ENCODE results near the gene CABLES1. TPM values are rescaled to one million over a fixed set of nuclear protein-coding genes. Genes with fewer than 3 reads are reported as not detected.
A peak's percentile ranks its signal among the peaks of the same experiment; 100 is the strongest.
"Not testable (repeated sequence)": the region's sequence is repeated elsewhere in the genome, so short reads cannot be mapped to it uniquely, and the experiment has no call there.

Gene CABLES1
- total RNA-seq, 2 donors from 2014 or later, result 9.9 to 16.7 TPM

DNA sequence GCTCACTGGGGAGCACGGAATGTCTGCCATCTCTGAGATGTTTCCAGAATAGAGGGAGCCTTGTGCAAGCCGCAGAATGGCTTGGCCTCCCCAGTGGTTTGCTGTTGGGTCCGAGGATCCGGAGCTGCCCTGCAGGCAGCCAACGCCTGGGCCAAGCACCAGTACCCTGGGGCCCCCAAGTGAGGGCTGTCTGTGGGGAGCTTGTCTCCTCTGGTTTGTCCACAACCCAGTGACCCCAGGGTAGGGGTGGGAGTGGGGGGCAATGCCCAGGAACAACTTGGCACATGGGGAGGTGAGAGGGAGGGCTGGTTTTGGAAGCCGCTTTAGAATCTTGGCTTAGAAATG lies 147.1 kb downstream of the CABLES1 start:
- no peak overlapping the region for H3K27ac ChIP-seq (ENCODE audit: low read depth, low read length)
- H3K27me3 ChIP-seq (ENCODE audit: control insufficient read depth, insufficient read depth, low read length, poor library complexity, severe bottlenecking), result no peaks in the 10 kb centered on the region
- peaks cover 48% of the 10 kb centered on the region for H3K4me1 Mint-ChIP-seq
- 95 to 96% methylated on average over 2 to 6 of the region's 6 CpGs for WGBS, 2 experiments (ENCODE audit: insufficient coverage in 1 of 2, insufficient read length in 1 of 2)
- peaks cover 30% of the 10 kb centered on the region for H3K36me3 Mint-ChIP-seq (ENCODE audit: low read depth)
- peaks cover 9% of the 10 kb centered on the region for H3K4me1 ChIP-seq (ENCODE audit: control insufficient read depth, insufficient read depth, low read length)
- H3K36me3 ChIP-seq (ENCODE audit: control insufficient read depth, insufficient read depth, low read length), result peaks cover 9% of the 10 kb centered on the region
- DNase-seq, result no peak
- H3K9me3 ChIP-seq (ENCODE audit: control insufficient read depth, low read length), result peaks cover 17% of the 10 kb centered on the region
- H3K27me3 Mint-ChIP-seq (ENCODE audit: insufficient read depth), result no peaks in the 10 kb centered on the region
- no peak for TF ChIP-seq CTCF (conservative IDR thresholded peaks at IDR 0.05)
- H3K9me3 Mint-ChIP-seq, result peaks cover 10% of the 10 kb centered on the region
- H3K9ac ChIP-seq (ENCODE audit: extremely low read depth, low read length, poor library complexity, severe bottlenecking), result no peak overlapping the region
- H3K4me3 ChIP-seq (ENCODE audit: low read length), result no peak overlapping the region
- H3K4me3 Mint-ChIP-seq, result no peak overlapping the region
- peak overlapping the region; percentile 83 for H3K27ac Mint-ChIP-seq

GRCh38 chr18:23283916-23284430 lies 148.7 kb downstream of the CABLES1 start:
- 23% methylated on average over 2 of the region's 2 CpGs; no CpG with 5 or more reads in 1 of the 2 experiments for WGBS, 2 experiments (ENCODE audit: insufficient coverage in 1 of 2, insufficient read length in 1 of 2)
- no peak for TF ChIP-seq CTCF (conservative IDR thresholded peaks at IDR 0.05)
- Mint-ChIP-seq H3K36me3 (ENCODE audit: low read depth) (peaks cover 15% of the 10 kb centered on the region), H3K27me3 (ENCODE audit: insufficient read depth) (no peaks in the 10 kb centered on the region), H3K27ac (peak overlapping the region; percentile 93), H3K9me3 (no peaks in the 10 kb centered on the region), H3K4me1 (peaks cover 64% of the 10 kb centered on the region), H3K4me3 (peak overlapping the region; percentile 59)
- H3K4me1 ChIP-seq (ENCODE audit: control insufficient read depth, insufficient read depth, low read length), result peaks cover 12% of the 10 kb centered on the region
- H3K27me3 ChIP-seq (ENCODE audit: control insufficient read depth, insufficient read depth, low read length, poor library complexity, severe bottlenecking), result no peaks in the 10 kb centered on the region
- no peak overlapping the region for H3K27ac ChIP-seq (ENCODE audit: low read depth, low read length)
- peak overlapping the region; percentile 69 for H3K4me3 ChIP-seq (ENCODE audit: low read length)
- H3K9me3 ChIP-seq (ENCODE audit: control insufficient read depth, low read length), result peaks cover 4% of the 10 kb centered on the region
- H3K9ac ChIP-seq (ENCODE audit: extremely low read depth, low read length, poor library complexity, severe bottlenecking), result no peak overlapping the region
- peak; percentile 89 for DNase-seq
- H3K36me3 ChIP-seq (ENCODE audit: control insufficient read depth, insufficient read depth, low read length), result no peaks in the 10 kb centered on the region

DNA sequence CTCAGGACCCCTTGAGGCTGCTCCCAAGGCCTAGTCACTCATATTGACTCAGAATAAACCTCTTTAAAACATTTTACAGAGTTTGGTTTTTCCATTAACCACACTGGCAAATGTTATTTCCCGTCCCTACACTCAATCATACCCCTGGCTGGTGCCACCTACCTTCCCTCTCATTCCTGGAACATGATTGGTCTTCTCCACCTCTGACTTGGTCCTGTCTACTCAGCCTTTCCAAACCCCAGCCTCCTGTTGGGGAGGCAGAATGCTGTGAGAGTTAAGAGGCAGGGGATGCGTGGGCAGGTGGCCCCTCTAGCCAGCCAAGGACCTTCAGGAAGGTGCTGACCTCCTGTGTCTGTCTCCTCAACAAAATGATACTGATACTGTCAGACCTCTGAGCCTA lies 149.3 kb downstream of the CABLES1 start:
- H3K4me3 Mint-ChIP-seq, result peak overlapping the region; percentile 59
- H3K9me3 Mint-ChIP-seq, result no peaks in the 10 kb centered on the region
- TF ChIP-seq CTCF (conservative IDR thresholded peaks at IDR 0.05), result no peak
- H3K36me3 Mint-ChIP-seq (ENCODE audit: low read depth), result peaks cover 10% of the 10 kb centered on the region
- Histone ChIP-seq H3K4me1 (ENCODE audit: control insufficient read depth, insufficient read depth, low read length) (peaks cover 12% of the 10 kb centered on the region), H3K36me3 (ENCODE audit: control insufficient read depth, insufficient read depth, low read length) (no peaks in the 10 kb centered on the region), H3K4me3 (ENCODE audit: low read length) (peak overlapping the region; percentile 69), H3K27ac (ENCODE audit: low read depth, low read length) (no peak overlapping the region), H3K9ac (ENCODE audit: extremely low read depth, low read length, poor library complexity, severe bottlenecking) (no peak overlapping the region), H3K9me3 (ENCODE audit: control insufficient read depth, low read length) (peaks cover 4% of the 10 kb centered on the region), H3K27me3 (ENCODE audit: control insufficient read depth, insufficient read depth, low read length, poor library complexity, severe bottlenecking) (no peaks in the 10 kb centered on the region)
- no peaks in the 10 kb centered on the region for H3K27me3 Mint-ChIP-seq (ENCODE audit: insufficient read depth)
- peaks cover 69% of the 10 kb centered on the region for H3K4me1 Mint-ChIP-seq
- 78% methylated on average over 2 of the region's 2 CpGs; no CpG with 5 or more reads in 1 of the 2 experiments for WGBS, 2 experiments (ENCODE audit: insufficient coverage in 1 of 2, insufficient read length in 1 of 2)
- H3K27ac Mint-ChIP-seq, result peak overlapping the region; percentile 93
- peak; percentile 71 for DNase-seq

- not testable (repeated sequence) for H3K9ac ChIP-seq (ENCODE audit: extremely low read depth, low read length, poor library complexity, severe bottlenecking); H3K36me3 Mint-ChIP-seq (ENCODE audit: low read depth); H3K27me3 ChIP-seq (ENCODE audit: control insufficient read depth, insufficient read depth, low read length, poor library complexity, severe bottlenecking); H3K36me3 ChIP-seq (ENCODE audit: control insufficient read depth, insufficient read depth, low read length); H3K9me3 Mint-ChIP-seq; H3K27me3 Mint-ChIP-seq (ENCODE audit: insufficient read depth); H3K9me3 ChIP-seq (ENCODE audit: control insufficient read depth, low read length); H3K27ac ChIP-seq (ENCODE audit: low read depth, low read length)
- peaks cover 18% of the 10 kb centered on the region for H3K4me1 ChIP-seq (ENCODE audit: control insufficient read depth, insufficient read depth, low read length)
- H3K4me3 Mint-ChIP-seq, result peak overlapping the region; percentile 59
- DNase-seq, result peak; percentile 88
- 18 to 56% methylated on average over 5 to 12 of the region's 12 CpGs for WGBS, 2 experiments (ENCODE audit: insufficient coverage in 1 of 2, insufficient read length in 1 of 2)
- peak overlapping the region; percentile 69 for H3K4me3 ChIP-seq (ENCODE audit: low read length)
- H3K27ac Mint-ChIP-seq, result peak overlapping the region; percentile 93
- peaks cover 77% of the 10 kb centered on the region for H3K4me1 Mint-ChIP-seq
Observed at GRCh38 chr18:23285581-23285980, 150.3 kb downstream of the CABLES1 start.
